ENCODE results near the gene RPS15A.

Gene RPS15A

DNA sequence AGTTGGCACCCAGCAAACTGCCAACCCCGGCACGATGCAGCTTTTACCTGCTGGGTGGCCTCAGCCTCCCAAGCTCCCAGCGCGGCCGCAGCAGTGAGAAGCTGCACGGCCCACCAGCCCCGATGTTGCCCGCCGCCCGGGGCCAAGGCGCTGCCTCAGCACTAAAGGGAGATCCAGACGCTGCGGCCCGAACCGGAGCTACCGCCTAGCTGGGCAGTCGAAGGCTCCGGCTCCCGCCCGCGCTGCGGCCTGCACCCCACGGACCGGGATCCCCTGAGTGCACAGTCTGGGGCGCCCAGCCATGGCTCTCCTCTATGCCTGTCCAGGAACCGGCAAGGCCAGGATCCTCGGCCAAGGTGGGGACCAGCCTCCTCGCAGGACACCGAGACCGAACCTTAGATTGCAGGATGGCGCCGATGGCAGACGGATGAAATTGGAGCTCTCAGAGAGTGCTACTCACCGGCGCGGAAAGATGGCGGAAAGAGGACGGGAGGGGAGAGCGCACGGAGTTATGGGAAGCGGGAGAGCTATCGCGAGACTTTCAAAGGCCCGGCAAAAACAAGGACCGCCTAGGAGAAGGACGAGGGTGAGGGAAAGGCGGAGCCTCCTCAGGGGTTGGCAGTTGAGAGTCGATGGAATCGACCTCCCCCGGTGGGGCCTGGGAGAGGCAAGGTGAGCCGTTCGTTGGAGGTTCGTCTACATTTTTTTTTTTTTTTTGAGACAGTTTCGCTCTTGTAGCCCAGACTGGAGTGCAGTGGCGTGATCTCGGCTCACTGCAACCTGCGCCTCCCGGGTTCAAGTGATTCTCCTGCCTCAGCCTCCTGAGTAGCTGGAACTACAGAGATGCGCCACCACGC is at the start of gene RPS15A:
Gene RPS15A, minus strand, starts transcription at position 485 of the 857 bp plus-strand sequence. CDS start 1,221 bp downstream, outside the sequence.
- no peak for TF ChIP-seq CTCF (IDR thresholded peaks at IDR 0.05)

GRCh38 chr16:18839555-18839954 is 49.4 kb upstream of the RPS15A start:
- no peak for TF ChIP-seq CTCF (IDR thresholded peaks at IDR 0.05)

- no peak for TF ChIP-seq CTCF (IDR thresholded peaks at IDR 0.05)
Observed at GRCh38 chr16:18836702-18837101, 46.6 kb upstream of the RPS15A start.

GRCh38 chr16:18834864-18835263 is 44.7 kb upstream of the RPS15A start:
- no peak for TF ChIP-seq CTCF (IDR thresholded peaks at IDR 0.05)

- TF ChIP-seq CTCF (IDR thresholded peaks at IDR 0.05) = no peak
Observed at GRCh38 chr16:18833707-18834505, 43.8 kb upstream of the RPS15A start.

DNA sequence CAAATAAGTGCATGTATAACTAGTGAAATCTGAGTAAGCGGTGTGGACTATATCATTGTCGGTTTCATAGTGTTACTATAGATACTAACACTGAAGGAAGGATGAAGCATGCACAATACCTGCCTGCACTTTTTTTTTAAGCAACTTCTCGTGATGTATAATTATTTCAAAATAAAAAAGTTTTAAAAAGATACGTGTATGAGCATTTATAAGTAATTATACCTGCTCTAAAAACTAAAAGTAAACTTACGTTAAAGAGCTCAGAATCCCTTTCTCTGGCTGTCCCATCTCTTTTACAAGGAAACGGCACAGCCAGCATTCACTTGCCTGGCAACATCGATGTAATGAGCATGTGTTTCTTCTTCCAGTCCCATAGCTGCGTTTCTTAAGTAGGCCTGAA is 42.5 kb upstream of the RPS15A start:
- TF ChIP-seq CTCF (IDR thresholded peaks at IDR 0.05) = no peak

DNA sequence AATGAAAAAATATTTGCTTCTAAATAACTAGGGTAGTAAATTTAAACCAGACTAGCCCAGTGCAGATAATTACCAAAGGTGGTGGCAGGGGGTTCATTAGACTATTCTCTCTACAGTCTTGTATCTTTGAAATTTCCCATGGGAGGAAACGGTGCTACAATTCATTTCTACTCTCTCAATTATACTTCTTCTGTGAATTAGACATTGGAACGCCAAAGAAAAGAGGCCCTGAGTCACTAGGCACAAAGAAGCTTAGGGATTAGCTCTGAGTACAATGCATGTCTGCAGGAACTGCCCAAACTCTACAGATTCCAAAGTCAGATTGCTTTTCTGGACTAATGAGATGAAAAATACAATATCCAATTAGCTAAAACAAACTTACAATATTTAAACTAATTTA is 41.9 kb upstream of the RPS15A start:
- TF ChIP-seq CTCF (IDR thresholded peaks at IDR 0.05) = no peak
